Fibroblast of skin of right quadriceps (primary cell): Measurements from ENCODE around the gene NXF2.
"Not testable (repeated sequence)": the region's sequence is repeated elsewhere in the genome, so short reads cannot be mapped to it uniquely, and the experiment has no call there.

Experiments
- DNase-seq: peaks from one replicate; pipeline ENCODE4 v3.0.0-alpha.2; 2013

Gene NXF2

GRCh38 chrX:102246893-102247292 lies at the start of gene NXF2:
Gene NXF2, plus strand, starts transcription at chrX:102247167. Its CDS starts 59,912 bp downstream, at chrX:102307079.
- not testable (repeated sequence) for DNase-seq

- DNase-seq, result not testable (repeated sequence)
These were observed 39.0 kb upstream of the NXF2 start for GRCh38 chrX:102207940-102208339.

GRCh38 chrX:102214986-102215385 lies 32.0 kb upstream of the NXF2 start, which contains the start of gene TCP11X1:
Gene TCP11X1, plus strand, starts transcription at chrX:102215301.
- DNase-seq, result not testable (repeated sequence)

- DNase-seq, result not testable (repeated sequence)
These were observed 30.5 kb upstream of the NXF2 start for GRCh38 chrX:102216497-102216896.

GRCh38 chrX:102235678-102236077 lies 11.3 kb upstream of the NXF2 start:
- DNase-seq, result not testable (repeated sequence)

- DNase-seq, result not testable (repeated sequence)
These were observed 6.7 kb upstream of the NXF2 start for GRCh38 chrX:102240265-102240664.

GRCh38 chrX:102272231-102272630 lies 25.3 kb downstream of the NXF2 start:
- not testable (repeated sequence) for DNase-seq

- DNase-seq, result no peak
These were observed 91.2 kb downstream of the NXF2 start for GRCh38 chrX:102338162-102338561.

- no peak for DNase-seq
These were observed 92.6 kb downstream of the NXF2 start for GRCh38 chrX:102339312-102340298.

- DNase-seq, result no peak
These were observed 94.9 kb downstream of the NXF2 start for GRCh38 chrX:102341867-102342266.

- peak; percentile 26 for DNase-seq
These were observed 98.9 kb downstream of the NXF2 start for GRCh38 chrX:102345916-102346315.
